Non-pigmented ciliary epithelial cell (primary cell): Measurements from ENCODE around the gene LRRC61.

Source experiments
- DNase-seq: peaks from one replicate; pipeline ENCODE4 v3.0.0-alpha.2; 2010; ENCODE audit warnings: low read depth

The LRRC61 gene

GRCh38 chr7:150332852-150333635 lies 9.9 kb downstream of the LRRC61 start:
- no peak for DNase-seq

GRCh38 chr7:150333659-150334058 lies 10.5 kb downstream of the LRRC61 start:
- DNase-seq: no peak

- no peak for DNase-seq
These were observed 11.0 kb downstream of the LRRC61 start for GRCh38 chr7:150334108-150334507.

GRCh38 chr7:150335108-150335773 lies 12.1 kb downstream of the LRRC61 start:
- no peak for DNase-seq

GRCh38 chr7:150335774-150336112 lies 12.6 kb downstream of the LRRC61 start:
- no peak for DNase-seq

- DNase-seq: no peak
These were observed 13.6 kb downstream of the LRRC61 start for GRCh38 chr7:150336746-150337145.

- no peak for DNase-seq
These were observed 14.0 kb downstream of the LRRC61 start for GRCh38 chr7:150337179-150337578.

GRCh38 chr7:150337659-150338081 lies 14.5 kb downstream of the LRRC61 start:
- DNase-seq: no peak

GRCh38 chr7:150338166-150338829 lies 15.1 kb downstream of the LRRC61 start:
- no peak for DNase-seq

GRCh38 chr7:150339409-150339809 lies 16.3 kb downstream of the LRRC61 start:
- no peak for DNase-seq

GRCh38 chr7:150340024-150340749 lies 17.0 kb downstream of the LRRC61 start:
- DNase-seq: no peak

GRCh38 chr7:150340875-150341262 lies 17.7 kb downstream of the LRRC61 start:
- DNase-seq: no peak

GRCh38 chr7:150341263-150342120 lies 18.3 kb downstream of the LRRC61 start, which contains the start of gene RARRES2:
TSS of gene RARRES2 (minus strand) at chr7:150341629. CDS start at chr7:150340609, 1,020 bp downstream.
- DNase-seq: no peak

GRCh38 chr7:150342121-150342408 lies 18.9 kb downstream of the LRRC61 start:
- DNase-seq: no peak

GRCh38 chr7:150343225-150343624 lies 20.1 kb downstream of the LRRC61 start:
- no peak for DNase-seq

- no peak for DNase-seq
These were observed 21.1 kb downstream of the LRRC61 start for GRCh38 chr7:150344299-150344698.

- DNase-seq: no peak
These were observed 21.9 kb downstream of the LRRC61 start for GRCh38 chr7:150345012-150345411.

- no peak for DNase-seq
These were observed 23.8 kb downstream of the LRRC61 start for GRCh38 chr7:150346922-150347321.

- DNase-seq: no peak
These were observed 28.5 kb downstream of the LRRC61 start for GRCh38 chr7:150351587-150352194.

- DNase-seq: no peak
These were observed 32.5 kb downstream of the LRRC61 start for GRCh38 chr7:150355666-150356059.

- no peak for DNase-seq
These were observed 33.2 kb downstream of the LRRC61 start for GRCh38 chr7:150356265-150356897.
